GM13977 (cell line): Measurements from ENCODE around the gene OSTF1.

Source experiments
- DNase-seq: peaks from one replicate; pipeline ENCODE4 v3.0.0; 2012; ENCODE audit warnings: low spot score
- CTCF ChIP-seq: IDR thresholded peaks from 2 replicates; pipeline ENCODE4 v1.5.1; 2012; ENCODE audit warnings: mild to moderate bottlenecking, control low read depth; ENCODE audit not compliant: insufficient read depth; ENCODE audit errors: extremely low read depth, missing control alignments
- in situ Hi-C: fragments of 300-500 bp; cut with MboI; formaldehyde crosslinking; loops from one replicate; pipeline ENCODE4 v1.12.0; 2022; ENCODE audit warnings: low sequenced_read_pairs, low pct_unique_long_range_greater_than_20kb, mixed read lengths, inconsistent platforms; ENCODE audit not compliant: unreplicated experiment

Gene OSTF1

GRCh38 chr9:75051285-75051684 is 37.0 kb upstream of the OSTF1 start:
- TF ChIP-seq CTCF: no peak
- no peak for DNase-seq
- in situ Hi-C loops: no loop called here

GRCh38 chr9:75053869-75054268 is 34.4 kb upstream of the OSTF1 start:
- in situ Hi-C loops: no loop called here
- TF ChIP-seq CTCF: no peak

GRCh38 chr9:75054368-75055001 is 33.8 kb upstream of the OSTF1 start:
- TF ChIP-seq CTCF: no peak
- in situ Hi-C loops: no loop called here
- DNase-seq: no peak

More at GRCh38 chr9:75053869-75054268, 34.4 kb upstream of the OSTF1 start:
- peak; percentile 11 for DNase-seq

DNA sequence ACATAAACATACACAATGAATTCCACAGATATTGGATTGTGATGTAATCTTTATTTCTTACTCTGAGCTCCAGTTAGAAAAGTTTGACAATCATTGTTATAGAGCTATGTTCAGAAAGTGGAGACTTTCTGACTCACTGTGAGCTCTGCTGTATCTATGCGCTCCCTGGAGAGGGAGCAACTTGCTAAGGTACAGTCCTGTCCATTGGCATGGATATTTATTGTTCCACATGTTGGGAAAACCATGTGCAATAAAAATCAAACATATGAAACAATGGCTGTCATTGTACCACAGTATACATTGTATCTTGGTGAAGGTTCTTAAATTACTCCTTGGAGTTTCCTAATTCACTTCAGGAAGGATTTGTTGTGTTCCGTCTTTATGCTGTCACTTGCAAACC is 27.1 kb upstream of the OSTF1 start:
- no peak for TF ChIP-seq CTCF
- no peak for DNase-seq
- in situ Hi-C loops: no loop called here

GRCh38 chr9:75063556-75064305 is 24.6 kb upstream of the OSTF1 start:
- DNase-seq: no peak
- in situ Hi-C loops: no loop called here
- no peak for TF ChIP-seq CTCF

- no peak for DNase-seq
- in situ Hi-C loops: no loop called here
- TF ChIP-seq CTCF: no peak
Observed at GRCh38 chr9:75064307-75065025, 23.8 kb upstream of the OSTF1 start.
